ENCODE measurements around the gene DHODH. TPM values are rescaled to one million over a fixed set of nuclear protein-coding genes. Genes with fewer than 3 reads are reported as not detected.
"Not testable (repeated sequence)": the region's sequence is repeated elsewhere in the genome, so short reads cannot be mapped to it uniquely, and the experiment has no call there.

Gene DHODH
- total RNA-seq, 4 donors from 2014 or later = 3.7 to 7.3 (median 4.7) TPM

GRCh38 chr16:72050769-72051464 is 42.4 kb downstream of the DHODH start:
- WGBS, 2 donors = 89 to 90% methylated on average over 4 of the region's 4 CpGs
- TF ChIP-seq POLR2A (IDR thresholded peaks at IDR 0.05) (no peak), CTCF (IDR thresholded peaks at IDR 0.05) (no peak)
- no peak for DNase-seq (ENCODE audit: low spot score in 2 of 2)
- no peak overlapping the region for H3K4me3 ChIP-seq (ENCODE audit: low read depth, poor library complexity, severe bottlenecking)
- intact Hi-C loops (cut with DNase I; ENCODE audit: low total_unique reads) = no loop called here

GRCh38 chr16:72051818-72052217 is 43.3 kb downstream of the DHODH start:
- TF ChIP-seq POLR2A (IDR thresholded peaks at IDR 0.05) (no peak), CTCF (IDR thresholded peaks at IDR 0.05) (no peak)
- intact Hi-C loops (cut with DNase I; ENCODE audit: low total_unique reads) = no loop called here
- H3K4me3 ChIP-seq (ENCODE audit: low read depth, poor library complexity, severe bottlenecking) = no peak overlapping the region
- 79 to 90% methylated on average over 2 of the region's 2 CpGs for WGBS, 2 donors
- no peak for DNase-seq (ENCODE audit: low spot score in 2 of 2)

- DNase-seq (ENCODE audit: low spot score in 2 of 2); intact Hi-C loops (cut with DNase I; ENCODE audit: low total_unique reads); H3K4me3 ChIP-seq (ENCODE audit: low read depth, poor library complexity, severe bottlenecking): not testable (repeated sequence)
- WGBS, 2 donors = 76 to 84% methylated on average over 5 of the region's 5 CpGs
These were observed 45.8 kb downstream of the DHODH start, which contains the start of gene HP for GRCh38 chr16:72054254-72054847. HP (plus strand) TSS chr16:72054505; CDS start chr16:72054653, 148 bp downstream.

- 82 to 89% methylated on average over 4 of the region's 4 CpGs for WGBS, 2 donors
- DNase-seq (ENCODE audit: low spot score in 2 of 2) = no peak
- H3K4me3 ChIP-seq (ENCODE audit: low read depth, poor library complexity, severe bottlenecking) = no peak overlapping the region
- intact Hi-C loops (cut with DNase I; ENCODE audit: low total_unique reads) = no loop called here
- TF ChIP-seq CTCF (IDR thresholded peaks at IDR 0.05) = no peak
- no peak for TF ChIP-seq POLR2A (IDR thresholded peaks at IDR 0.05)
These were observed 47.4 kb downstream of the DHODH start for GRCh38 chr16:72055911-72056310.

GRCh38 chr16:72057313-72057712 is 48.8 kb downstream of the DHODH start:
- DNase-seq (ENCODE audit: low spot score in 2 of 2); intact Hi-C loops (cut with DNase I; ENCODE audit: low total_unique reads); H3K4me3 ChIP-seq (ENCODE audit: low read depth, poor library complexity, severe bottlenecking): not testable (repeated sequence)
- 96 to 100% methylated on average over 1 to 2 of the region's 6 CpGs for WGBS, 2 donors

GRCh38 chr16:72059060-72059459 is 50.5 kb downstream of the DHODH start:
- DNase-seq (ENCODE audit: low spot score in 2 of 2); intact Hi-C loops (cut with DNase I; ENCODE audit: low total_unique reads); H3K4me3 ChIP-seq (ENCODE audit: low read depth, poor library complexity, severe bottlenecking): not testable (repeated sequence)
- 75 to 81% methylated on average over 6 to 7 of the region's 7 CpGs for WGBS, 2 donors

- 93 to 98% methylated on average over 9 of the region's 9 CpGs for WGBS, 2 donors
- H3K4me3 ChIP-seq (ENCODE audit: low read depth, poor library complexity, severe bottlenecking) = no peak overlapping the region
- intact Hi-C loops (cut with DNase I; ENCODE audit: low total_unique reads) = no loop called here
- TF ChIP-seq CTCF (IDR thresholded peaks at IDR 0.05) (no peak), POLR2A (IDR thresholded peaks at IDR 0.05) (no peak)
- no peak for DNase-seq (ENCODE audit: low spot score in 2 of 2)
These were observed 51.9 kb downstream of the DHODH start for GRCh38 chr16:72060405-72060804.

All from lower leg skin (tissue), 4 donors.